Measurements from ENCODE around the gene PBX4. TPM values are rescaled to one million over a fixed set of nuclear protein-coding genes. Genes with fewer than 3 reads are reported as not detected.

Gene PBX4
- total and polyA plus RNA-seq, 2 of the 8 experiments (the other 6 are each of a cell fraction or from before 2014, with no cell fraction given) = 3.4 to 3.8 TPM

DNA sequence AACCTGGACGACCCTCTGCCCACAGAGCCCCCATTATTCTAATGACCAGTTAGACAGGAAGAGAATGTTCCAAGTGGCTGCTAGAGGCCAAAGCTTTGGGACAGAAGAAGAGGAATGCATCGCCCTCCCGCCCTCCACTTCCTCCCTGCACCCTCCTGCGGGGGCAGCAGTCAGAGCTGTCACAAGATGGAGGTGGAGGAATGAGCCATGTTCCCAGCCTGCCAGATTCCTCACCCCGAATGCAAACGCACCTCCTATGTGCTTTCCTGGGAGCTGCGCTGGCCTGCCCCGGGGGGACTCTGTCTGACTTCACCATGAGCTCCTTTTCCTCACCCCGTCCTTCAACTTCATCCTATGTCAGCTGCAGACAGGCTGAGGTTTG, 88.1 kb downstream of the PBX4 start:
- H4K91ac ChIP-seq (replicated peaks; ENCODE audit: insufficient read length, low read length) = no peak overlapping the region
- H2AK5ac ChIP-seq (ENCODE audit: low read depth, low read length) = no peak overlapping the region
- no peaks in the 10 kb centered on the region for H3K9me3 ChIP-seq (ENCODE audit: insufficient read depth in 2 of 2, low read depth in 1 of 2, low read length in 1 of 2)
- H3K79me2 ChIP-seq (ENCODE audit: control insufficient read depth in 1 of 2, insufficient read depth in 2 of 2, low read length in 2 of 2) = no peaks in the 10 kb centered on the region
- peaks cover 6 to 26% of the 10 kb centered on the region in 2 experiments for H4K20me1 ChIP-seq (replicated peaks in 1 of 2; ENCODE audit: control insufficient read depth in 1 of 2, insufficient read depth in 2 of 2, low read length in 2 of 2)
- H3K9ac ChIP-seq (replicated peaks in 1 of 4; ENCODE audit: extremely low read depth in 1 of 4, low read depth in 3 of 4, low read length in 3 of 4) = no peak overlapping the region
- H3K14ac ChIP-seq (ENCODE audit: insufficient read length) = no peak overlapping the region
- H3K79me1 ChIP-seq (ENCODE audit: low read depth, low read length) = 0 out of 2 replicates have a peak, but pooled peaks cover 4% of the 10 kb centered on the region
- ChIA-PET CTCF (ENCODE audit: partially characterized antibody) (interaction anchor here (0.5 to 6.7 kb wide), 13 partner anchors 9 to 1991 kb away, joined by 3 to 181 read pairs (median 3); partner anchors contain the start of genes GMIP and TSSK6), POLR2A (ENCODE audit: partially characterized antibody) (interaction anchor here (0.6 to 3.5 kb wide), 10 partner anchors 9 to 145 kb away, joined by 3 to 34 read pairs (median 4); partner anchors contain the start of genes GATAD2A, GMIP, LPAR2 and NDUFA13)
- H3K4ac ChIP-seq (replicated peaks; ENCODE audit: insufficient read length, low read depth, low read length) = no peak overlapping the region
- no peak overlapping the region for H2BK120ac ChIP-seq (replicated peaks; ENCODE audit: low read depth, low read length)
- H3K4me1 ChIP-seq (replicated peaks in 1 of 4; ENCODE audit: control insufficient read depth in 3 of 4, insufficient read depth in 4 of 4, low read length in 3 of 4) = peaks cover 0 to 3% (median 3%) of the 10 kb centered on the region in 4 experiments; a peak in 3 of 7 replicates
- no peak overlapping the region for H3K4me2 ChIP-seq (ENCODE audit: insufficient read depth in 1 of 2, low read depth in 2 of 2, low read length in 2 of 2)
- no peak overlapping the region for H2AFZ ChIP-seq (ENCODE audit: low read length)
- no peak overlapping the region for H2BK5ac ChIP-seq (ENCODE audit: low read depth, low read length)
- no peak overlapping the region for H3K27ac ChIP-seq (ENCODE audit: low read depth, low read length)
- no peak overlapping the region for H2BK15ac ChIP-seq (ENCODE audit: low read length)
- H4K5ac ChIP-seq (ENCODE audit: insufficient read length, low read depth, low read length) = no peak overlapping the region
- no peak overlapping the region for H3K23ac ChIP-seq (ENCODE audit: insufficient read length)
- FAIRE-seq = no peak
- no peak overlapping the region for H4K8ac ChIP-seq (ENCODE audit: extremely low read depth, insufficient read depth, low read length)
- no peak overlapping the region for H3K18ac ChIP-seq (ENCODE audit: extremely low read depth, low read length)
- 68% methylated on average over 8 of the region's 9 CpGs; no CpG with 5 or more reads in 1 of the 2 experiments for WGBS, 2 experiments (ENCODE audit: extremely low coverage in 1 of 2, insufficient coverage in 1 of 2, insufficient read length in 1 of 2, insufficient replicate concordance in 2 of 2, low coverage in 1 of 2, low lambda C conversion rate in 2 of 2, missing lambda C conversion rate in 1 of 2)
- DNase-seq (ENCODE audit: low read depth in 1 of 2, low spot score in 2 of 2) = no peak
- H2BK20ac ChIP-seq (ENCODE audit: low read length) = no peak overlapping the region
- H3K4me3 ChIP-seq (ENCODE audit: extremely low read depth in 1 of 4, insufficient read depth in 2 of 4, low read depth in 3 of 4, low read length in 4 of 4) = no peak overlapping the region
- peaks cover 0 to 24% (median 10%) of the 10 kb centered on the region in 4 experiments; a peak in 6 of 8 replicates for H3K36me3 ChIP-seq (ENCODE audit: control insufficient read depth in 2 of 4, insufficient read depth in 4 of 4, low read length in 3 of 4)
- H2BK12ac ChIP-seq (ENCODE audit: low read depth, low read length) = no peak overlapping the region
- H3K27me3 ChIP-seq (replicated peaks in 1 of 4; ENCODE audit: control insufficient read depth in 3 of 4, extremely low read depth in 1 of 4, insufficient read depth in 3 of 4, low read length in 3 of 4) = no peaks in the 10 kb centered on the region; a peak in 1 of 7 replicates
- H3K56ac ChIP-seq (replicated peaks; ENCODE audit: insufficient read length, low read depth, low read length) = no peak overlapping the region
- H3K23me2 ChIP-seq (ENCODE audit: low read depth, low read length) = no peaks in the 10 kb centered on the region
- TF ChIP-seq ASH2L (IDR thresholded peaks at IDR 0.05; ENCODE audit: low read length) (no peak), YY1 (IDR thresholded peaks at IDR 0.05; ENCODE audit: low read depth, low read length) (peak; percentile 67), SUZ12 (IDR thresholded peaks at IDR 0.05; ENCODE audit: low read length) (no peak), NANOG (IDR thresholded peaks at IDR 0.05; ENCODE audit: insufficient read depth, low read depth, low read length, poor library complexity, severe bottlenecking) (no peak), SRF (IDR thresholded peaks at IDR 0.05; ENCODE audit: low read depth, low read length) (no peak), TEAD4 (IDR thresholded peaks at IDR 0.05; ENCODE audit: low read depth, low read length) (no peak), HDAC2 (IDR thresholded peaks at IDR 0.05; ENCODE audit: borderline replicate concordance in 1 of 2, low read depth in 2 of 2, low read length in 2 of 2) (no peak), KDM1A (IDR thresholded peaks at IDR 0.05; ENCODE audit: borderline replicate concordance, low read length) (no peak), SIN3A (conservative IDR thresholded peaks at IDR 0.05 in 1 of 2, IDR thresholded peaks at IDR 0.05 in 1 of 2; ENCODE audit: low read depth in 1 of 2, low read length in 2 of 2) (0 out of 4 replicates have a peak, but pooled peaks of 1 of the 2 experiments have one; percentile 64)
- TF ChIP-seq, protein P1, sequence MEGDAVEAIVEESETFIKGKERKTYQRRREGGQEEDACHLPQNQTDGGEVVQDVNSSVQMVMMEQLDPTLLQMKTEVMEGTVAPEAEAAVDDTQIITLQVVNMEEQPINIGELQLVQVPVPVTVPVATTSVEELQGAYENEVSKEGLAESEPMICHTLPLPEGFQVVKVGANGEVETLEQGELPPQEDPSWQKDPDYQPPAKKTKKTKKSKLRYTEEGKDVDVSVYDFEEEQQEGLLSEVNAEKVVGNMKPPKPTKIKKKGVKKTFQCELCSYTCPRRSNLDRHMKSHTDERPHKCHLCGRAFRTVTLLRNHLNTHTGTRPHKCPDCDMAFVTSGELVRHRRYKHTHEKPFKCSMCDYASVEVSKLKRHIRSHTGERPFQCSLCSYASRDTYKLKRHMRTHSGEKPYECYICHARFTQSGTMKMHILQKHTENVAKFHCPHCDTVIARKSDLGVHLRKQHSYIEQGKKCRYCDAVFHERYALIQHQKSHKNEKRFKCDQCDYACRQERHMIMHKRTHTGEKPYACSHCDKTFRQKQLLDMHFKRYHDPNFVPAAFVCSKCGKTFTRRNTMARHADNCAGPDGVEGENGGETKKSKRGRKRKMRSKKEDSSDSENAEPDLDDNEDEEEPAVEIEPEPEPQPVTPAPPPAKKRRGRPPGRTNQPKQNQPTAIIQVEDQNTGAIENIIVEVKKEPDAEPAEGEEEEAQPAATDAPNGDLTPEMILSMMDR (IDR thresholded peaks at IDR 0.05; ENCODE audit: control extremely low read depth in 1 of 3, insufficient read depth in 1 of 3, low read depth in 1 of 3, low read length in 3 of 3) = peak in 2 of 3 experiments; percentile 34 to 36; a peak in 3 of 4 replicates
